Tibial nerve (tissue), 3 donors: ENCODE results near the gene AMPD2.

Experiments used
- POLR2A ChIP-seq, 2 donors: fragments of 450-650 bp; IDR thresholded peaks; one replicate each; pipeline ENCODE4 v1.6.1; 2017; ENCODE audit warnings: antibody characterized with exemption in 2 of 2, mild to moderate bottlenecking in 2 of 2, moderate library complexity in 2 of 2
- TF ChIP-seq, protein P1 (sequence below), 5 experiments: fragments of 200-600 bp in 3 of 5; fragments of 450-650 bp in 2 of 5; sonication (generic) in 3 of 5; IDR thresholded peaks; one replicate each; pipeline ENCODE4 v1.5.1; 2016 to 2019; ENCODE audit warnings: antibody characterized with exemption in 5 of 5, mild to moderate bottlenecking in 3 of 5, moderate library complexity in 2 of 5

GRCh38 chr1:109639841-109640184, 20.2 kb downstream of the AMPD2 start:
- TF ChIP-seq POLR2A (IDR thresholded peaks at IDR 0.05) = no peak
- TF ChIP-seq, protein P1, sequence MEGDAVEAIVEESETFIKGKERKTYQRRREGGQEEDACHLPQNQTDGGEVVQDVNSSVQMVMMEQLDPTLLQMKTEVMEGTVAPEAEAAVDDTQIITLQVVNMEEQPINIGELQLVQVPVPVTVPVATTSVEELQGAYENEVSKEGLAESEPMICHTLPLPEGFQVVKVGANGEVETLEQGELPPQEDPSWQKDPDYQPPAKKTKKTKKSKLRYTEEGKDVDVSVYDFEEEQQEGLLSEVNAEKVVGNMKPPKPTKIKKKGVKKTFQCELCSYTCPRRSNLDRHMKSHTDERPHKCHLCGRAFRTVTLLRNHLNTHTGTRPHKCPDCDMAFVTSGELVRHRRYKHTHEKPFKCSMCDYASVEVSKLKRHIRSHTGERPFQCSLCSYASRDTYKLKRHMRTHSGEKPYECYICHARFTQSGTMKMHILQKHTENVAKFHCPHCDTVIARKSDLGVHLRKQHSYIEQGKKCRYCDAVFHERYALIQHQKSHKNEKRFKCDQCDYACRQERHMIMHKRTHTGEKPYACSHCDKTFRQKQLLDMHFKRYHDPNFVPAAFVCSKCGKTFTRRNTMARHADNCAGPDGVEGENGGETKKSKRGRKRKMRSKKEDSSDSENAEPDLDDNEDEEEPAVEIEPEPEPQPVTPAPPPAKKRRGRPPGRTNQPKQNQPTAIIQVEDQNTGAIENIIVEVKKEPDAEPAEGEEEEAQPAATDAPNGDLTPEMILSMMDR (IDR thresholded peaks at IDR 0.05) = no peak
